ENCODE data around the gene CFAP299.

DNA sequence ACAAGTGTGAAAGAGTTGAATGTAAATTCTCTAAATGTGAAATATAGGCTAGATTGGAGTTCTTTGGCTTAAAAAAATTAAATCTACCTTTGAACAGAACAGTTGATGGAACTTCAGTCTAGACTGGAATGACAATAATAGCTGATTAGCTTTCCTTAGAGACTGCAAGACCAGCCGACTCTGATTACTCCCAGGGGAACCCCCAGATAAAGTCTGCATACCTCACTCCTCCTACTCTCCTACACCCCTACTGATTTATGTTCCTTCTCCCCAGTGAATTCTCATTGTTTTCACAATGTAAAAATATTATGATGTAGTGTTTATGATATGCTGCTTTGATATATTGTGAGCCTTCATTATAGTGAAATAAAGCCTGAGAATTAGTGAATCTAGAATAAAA, 241.3 kb downstream of the CFAP299 start:
- TF ChIP-seq, protein P1, sequence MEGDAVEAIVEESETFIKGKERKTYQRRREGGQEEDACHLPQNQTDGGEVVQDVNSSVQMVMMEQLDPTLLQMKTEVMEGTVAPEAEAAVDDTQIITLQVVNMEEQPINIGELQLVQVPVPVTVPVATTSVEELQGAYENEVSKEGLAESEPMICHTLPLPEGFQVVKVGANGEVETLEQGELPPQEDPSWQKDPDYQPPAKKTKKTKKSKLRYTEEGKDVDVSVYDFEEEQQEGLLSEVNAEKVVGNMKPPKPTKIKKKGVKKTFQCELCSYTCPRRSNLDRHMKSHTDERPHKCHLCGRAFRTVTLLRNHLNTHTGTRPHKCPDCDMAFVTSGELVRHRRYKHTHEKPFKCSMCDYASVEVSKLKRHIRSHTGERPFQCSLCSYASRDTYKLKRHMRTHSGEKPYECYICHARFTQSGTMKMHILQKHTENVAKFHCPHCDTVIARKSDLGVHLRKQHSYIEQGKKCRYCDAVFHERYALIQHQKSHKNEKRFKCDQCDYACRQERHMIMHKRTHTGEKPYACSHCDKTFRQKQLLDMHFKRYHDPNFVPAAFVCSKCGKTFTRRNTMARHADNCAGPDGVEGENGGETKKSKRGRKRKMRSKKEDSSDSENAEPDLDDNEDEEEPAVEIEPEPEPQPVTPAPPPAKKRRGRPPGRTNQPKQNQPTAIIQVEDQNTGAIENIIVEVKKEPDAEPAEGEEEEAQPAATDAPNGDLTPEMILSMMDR (conservative IDR thresholded peaks at IDR 0.05) = no peak
- TF ChIP-seq EZH2 (IDR thresholded peaks at IDR 0.05; ENCODE audit: low read depth) = no peak
